Esophagus muscularis mucosa (tissue), 3 donors: ENCODE data around the gene FER.
A peak's percentile ranks its signal among the peaks of the same experiment; 100 is the strongest.

ENCODE experiments used
- CTCF ChIP-seq, 3 experiments: fragments of 200-600 bp in 2 of 3; fragments of 450-650 bp in 1 of 3; sonication (generic) in 2 of 3; IDR thresholded peaks; one replicate each; pipeline ENCODE4 v1.5.1; 2017 to 2019; ENCODE audit warnings: antibody characterized with exemption in 3 of 3, mild to moderate bottlenecking in 2 of 3, moderate library complexity in 1 of 3
- POLR2A ChIP-seq: fragments of 450-650 bp; IDR thresholded peaks from one replicate; pipeline ENCODE4 v1.6.1; 2017; ENCODE audit warnings: antibody characterized with exemption, moderate library complexity, mild to moderate bottlenecking, low read depth
- POLR2AphosphoS5 ChIP-seq, 2 donors: sonication (generic); formaldehyde crosslinking; IDR thresholded peaks; one replicate each; pipeline ENCODE4 v1.6.1; 2017; ENCODE audit warnings: antibody characterized with exemption in 2 of 2

- TF ChIP-seq CTCF (IDR thresholded peaks at IDR 0.05) (no peak), POLR2A (peak; percentile 31), POLR2AphosphoS5 (IDR thresholded peaks at IDR 0.05) (peak; percentile 38 to 63)
Measured at GRCh38 chr5:108747774-108748400, at the start of gene FER.
